ENCODE results near the gene ACYP2.
"Not testable (repeated sequence)": the region's sequence is repeated elsewhere in the genome, so short reads cannot be mapped to it uniquely, and the experiment has no call there.

Gene ACYP2

DNA sequence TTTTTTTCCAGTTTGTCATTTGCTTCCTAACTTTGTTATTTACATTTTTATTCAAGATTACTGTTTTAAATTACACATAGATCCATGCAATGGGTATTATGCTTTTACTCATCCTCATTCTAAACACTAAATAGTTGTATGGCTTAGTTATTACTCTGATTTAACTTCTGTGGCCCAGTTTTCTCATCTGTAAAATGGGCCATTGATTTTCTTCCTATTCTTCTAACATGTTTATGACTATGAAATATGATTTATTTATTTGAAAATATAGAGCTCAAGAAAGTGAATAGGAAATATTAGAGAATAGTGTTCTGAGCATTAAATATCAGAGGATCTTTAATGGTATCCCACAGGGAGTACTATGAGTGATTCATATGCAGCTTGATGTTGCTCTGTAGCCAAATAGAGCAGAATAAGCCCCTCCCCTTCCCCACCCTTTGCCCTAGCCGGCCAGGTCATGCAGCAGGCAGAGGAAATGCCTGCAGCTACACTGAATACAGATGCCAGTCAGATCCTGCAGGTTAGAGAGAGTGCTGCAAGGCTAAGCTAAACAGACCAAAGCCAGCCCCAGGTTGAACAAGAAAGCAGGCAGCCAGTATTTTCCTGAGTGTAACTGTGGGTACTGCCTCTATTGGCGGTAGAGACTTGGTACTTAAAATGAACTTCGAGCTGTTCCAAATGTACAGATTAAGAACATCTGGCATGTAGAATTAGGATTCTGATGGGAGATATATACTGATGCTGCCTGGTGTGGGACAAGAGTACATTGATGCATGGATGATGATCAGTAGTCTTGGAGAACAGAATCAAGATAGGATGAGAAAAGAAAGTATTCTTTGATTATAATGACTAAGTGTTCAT, 11.7 kb upstream of the ACYP2 start:
- H3K4me1 Mint-ChIP-seq: peaks cover 5% of the 10 kb centered on the region
- H3K27ac Mint-ChIP-seq: no peak overlapping the region
- H3K27me3 Mint-ChIP-seq (ENCODE audit: low read depth): no peaks in the 10 kb centered on the region
- no peaks in the 10 kb centered on the region for H3K36me3 Mint-ChIP-seq (ENCODE audit: low read depth)
- no peak overlapping the region for H3K4me3 Mint-ChIP-seq
- no peaks in the 10 kb centered on the region for H3K9me3 Mint-ChIP-seq
- no peak for TF ChIP-seq CTCF (IDR thresholded peaks at IDR 0.05; ENCODE audit: unreplicated experiment in 3 of 3)

DNA sequence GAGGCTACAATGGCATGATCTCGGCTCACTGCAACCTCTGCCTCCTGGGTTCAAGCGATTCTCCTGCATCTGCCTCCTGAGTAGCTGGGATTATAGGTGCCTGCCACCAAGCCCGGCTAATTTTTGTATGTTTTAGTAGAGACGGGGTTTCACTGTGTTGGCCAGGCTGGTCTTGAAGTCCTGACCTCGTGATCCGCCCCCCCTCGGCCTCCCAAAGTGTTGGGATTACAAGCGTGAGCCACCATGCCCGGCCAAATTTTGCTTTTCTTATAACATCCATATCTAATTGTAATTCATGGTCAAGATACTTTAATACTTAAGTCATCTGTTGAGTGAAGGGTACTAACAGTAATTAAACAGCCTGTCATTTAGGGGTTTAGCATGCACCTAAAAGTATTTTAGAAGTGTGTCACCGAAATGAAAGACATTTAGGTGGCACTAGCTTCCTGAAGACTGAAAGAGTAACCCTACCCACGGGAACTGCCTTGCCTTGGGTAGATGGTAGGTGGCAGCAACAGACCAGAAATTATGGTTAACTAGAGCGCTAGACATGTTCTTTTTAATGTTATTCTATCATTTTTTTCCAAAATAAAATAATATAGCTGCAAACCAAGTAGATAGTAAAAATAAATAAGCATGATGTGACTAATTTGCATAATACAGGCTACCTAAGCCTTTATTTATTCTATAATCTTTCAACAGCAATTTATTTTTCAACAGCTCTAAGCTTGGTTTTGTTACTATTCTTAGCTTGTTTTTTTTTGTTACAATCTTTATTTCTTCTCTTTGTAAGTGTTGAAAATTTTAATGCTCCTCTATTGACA, 8.6 kb upstream of the ACYP2 start:
- Mint-ChIP-seq H3K4me1 (peaks cover 5% of the 10 kb centered on the region), H3K36me3 (ENCODE audit: low read depth) (no peaks in the 10 kb centered on the region), H3K27me3 (ENCODE audit: low read depth) (no peaks in the 10 kb centered on the region), H3K27ac (peak overlapping the region in 1 of 3 experiments; percentile 36), H3K9me3 (no peaks in the 10 kb centered on the region), H3K4me3 (no peak overlapping the region)
- peak; percentile 73 to 78 (median 74) for TF ChIP-seq CTCF (IDR thresholded peaks at IDR 0.05; ENCODE audit: unreplicated experiment in 3 of 3)

- H3K27ac Mint-ChIP-seq: no peak overlapping the region
- no peaks in the 10 kb centered on the region for H3K36me3 Mint-ChIP-seq (ENCODE audit: low read depth)
- H3K4me3 Mint-ChIP-seq: no peak overlapping the region
- no peaks in the 10 kb centered on the region for H3K9me3 Mint-ChIP-seq
- no peaks in the 10 kb centered on the region for H3K27me3 Mint-ChIP-seq (ENCODE audit: low read depth)
- TF ChIP-seq CTCF (IDR thresholded peaks at IDR 0.05; ENCODE audit: unreplicated experiment in 3 of 3): no peak
- H3K4me1 Mint-ChIP-seq: peaks cover 5% of the 10 kb centered on the region
Measured at GRCh38 chr2:54107455-54107764, 8.0 kb upstream of the ACYP2 start.

DNA sequence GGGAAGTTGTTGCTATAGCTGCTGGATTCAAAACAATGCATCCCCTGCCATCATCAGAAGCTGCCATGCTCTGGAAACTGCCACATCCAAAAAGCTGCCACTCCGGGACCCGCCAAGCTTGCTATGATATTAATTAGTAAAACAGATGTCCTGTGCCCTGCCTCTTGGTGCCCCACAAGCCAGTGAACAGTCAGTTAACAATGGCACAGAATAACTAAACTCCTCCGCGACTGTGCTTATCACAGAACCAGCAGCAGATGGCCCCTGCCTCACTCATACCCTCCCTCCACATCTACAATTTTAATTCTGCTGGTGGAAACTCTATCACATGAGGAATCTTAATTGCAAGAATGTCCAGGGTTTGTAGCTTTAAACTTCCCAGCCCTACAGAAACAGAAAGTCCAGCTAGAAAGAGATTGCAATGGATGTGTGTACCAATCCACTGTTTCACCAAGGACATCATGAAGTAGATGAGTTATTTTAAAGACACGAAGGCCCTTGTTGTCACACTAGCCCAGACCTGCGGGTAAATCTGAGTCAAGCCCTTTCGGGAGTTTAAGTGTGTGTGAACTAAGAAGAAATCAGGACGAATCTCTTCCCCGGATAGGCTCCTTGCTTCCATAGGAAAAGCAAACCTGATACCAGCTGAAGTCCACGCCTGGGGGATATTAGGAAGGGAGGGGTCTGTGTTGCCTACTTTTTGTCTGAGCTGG, 7.4 kb upstream of the ACYP2 start:
- peak overlapping the region in 2 of 3 experiments; percentile 15 to 20 for H3K27ac Mint-ChIP-seq
- peaks cover 5% of the 10 kb centered on the region for H3K4me1 Mint-ChIP-seq
- no peaks in the 10 kb centered on the region for H3K36me3 Mint-ChIP-seq (ENCODE audit: low read depth)
- H3K4me3 Mint-ChIP-seq: no peak overlapping the region
- H3K9me3 Mint-ChIP-seq: no peaks in the 10 kb centered on the region
- no peaks in the 10 kb centered on the region for H3K27me3 Mint-ChIP-seq (ENCODE audit: low read depth)
- no peak for TF ChIP-seq CTCF (IDR thresholded peaks at IDR 0.05; ENCODE audit: unreplicated experiment in 3 of 3)

DNA sequence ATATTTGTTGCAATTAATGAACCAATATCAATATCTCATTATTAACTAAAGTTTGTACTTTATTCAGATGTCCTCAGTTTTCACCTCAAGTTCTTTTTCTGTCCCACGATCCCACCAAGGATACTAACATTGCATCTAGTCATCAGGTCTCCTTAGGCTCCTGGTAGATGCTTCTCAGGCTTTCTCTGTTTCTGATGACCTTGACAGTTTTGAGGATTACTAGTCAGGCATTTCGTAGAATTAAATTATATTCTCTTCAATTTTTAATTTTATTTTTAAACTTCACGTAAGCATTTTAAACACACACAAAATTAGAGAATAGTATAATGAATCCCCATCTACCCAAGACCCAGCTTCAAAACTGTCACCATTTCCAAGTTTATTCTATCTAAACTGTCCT, 5.6 kb upstream of the ACYP2 start:
- H3K27me3 Mint-ChIP-seq (ENCODE audit: low read depth): no peaks in the 10 kb centered on the region
- TF ChIP-seq CTCF (IDR thresholded peaks at IDR 0.05; ENCODE audit: unreplicated experiment in 3 of 3): no peak
- no peak overlapping the region for H3K27ac Mint-ChIP-seq
- H3K4me1 Mint-ChIP-seq: peaks cover 9% of the 10 kb centered on the region
- H3K4me3 Mint-ChIP-seq: no peak overlapping the region
- no peaks in the 10 kb centered on the region for H3K9me3 Mint-ChIP-seq
- H3K36me3 Mint-ChIP-seq (ENCODE audit: low read depth): no peaks in the 10 kb centered on the region

- H3K9me3 Mint-ChIP-seq; H3K4me1 Mint-ChIP-seq; H3K27me3 Mint-ChIP-seq (ENCODE audit: low read depth): not testable (repeated sequence)
- Mint-ChIP-seq H3K36me3 (ENCODE audit: low read depth) (peaks cover 11% of the 10 kb centered on the region), H3K4me3 (peak overlapping the region; percentile 92 to 97 (median 92)), H3K27ac (peak overlapping the region; percentile 99 to 100 (median 99))
Measured at GRCh38 chr2:54114479-54114878, 936 bp upstream of the ACYP2 start.

Measured in nephron (organoid).